HG03159 (cell line): ENCODE measurements around the gene ARID3C.
A peak's percentile ranks its signal among the peaks of the same experiment; 100 is the strongest.

Source experiments
- ATAC-seq: cut with Tn5 transposase; IDR thresholded peaks from one replicate; pipeline ENCODE4 v1.9.1; 2021; ENCODE audit warnings: mild to moderate bottlenecking, moderate library complexity; ENCODE audit not compliant: unreplicated experiment

The ARID3C gene

GRCh38 chr9:34629491-34629808 is 584 bp upstream of the ARID3C start:
- ATAC-seq, result no peak

DNA sequence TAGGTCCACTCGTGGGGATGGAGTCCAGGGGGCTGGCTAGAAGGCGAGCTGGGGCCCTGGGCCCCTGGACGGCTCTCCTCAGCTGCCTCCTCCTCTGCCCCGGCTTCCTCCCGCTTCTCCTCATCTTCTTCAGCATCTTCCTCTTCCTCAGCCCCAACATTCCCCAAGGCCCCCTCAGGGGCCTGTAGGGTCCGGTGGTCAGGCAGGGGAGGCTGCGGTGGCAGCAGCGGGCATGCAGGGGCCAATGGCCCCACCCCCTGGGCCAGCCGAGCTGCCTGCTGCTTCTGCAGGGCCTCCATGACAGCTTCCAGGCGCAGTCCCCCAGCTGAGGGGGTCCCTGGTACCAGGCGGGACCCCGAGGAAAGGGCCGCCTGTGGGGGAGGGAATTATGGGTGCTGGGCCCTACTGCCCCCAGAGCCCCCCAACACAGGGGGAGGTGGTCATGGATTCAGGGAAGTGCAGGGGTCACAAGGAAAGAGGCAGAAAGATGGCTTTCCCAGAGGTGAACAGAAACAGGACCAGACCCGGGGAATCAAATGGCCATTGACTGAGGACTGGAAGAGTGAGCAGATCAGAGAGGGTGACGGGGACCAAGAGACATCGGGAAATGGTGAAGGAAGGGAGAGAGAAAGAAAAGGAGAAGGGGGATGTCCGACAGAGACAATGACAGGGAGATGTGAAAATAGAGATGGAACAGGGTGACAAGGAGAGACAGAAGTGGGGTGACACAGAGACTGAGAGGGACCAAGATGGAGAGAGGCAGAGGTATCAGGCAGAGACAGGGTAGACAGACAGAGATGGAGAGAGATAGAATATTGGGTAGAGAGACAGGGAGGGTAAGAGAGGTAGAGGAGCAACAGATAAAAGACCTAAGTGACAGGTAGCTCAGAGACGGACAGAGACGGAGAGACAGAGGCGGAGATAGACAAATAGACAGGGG is 880 bp downstream of the ARID3C start:
- no peak for ATAC-seq

DNA sequence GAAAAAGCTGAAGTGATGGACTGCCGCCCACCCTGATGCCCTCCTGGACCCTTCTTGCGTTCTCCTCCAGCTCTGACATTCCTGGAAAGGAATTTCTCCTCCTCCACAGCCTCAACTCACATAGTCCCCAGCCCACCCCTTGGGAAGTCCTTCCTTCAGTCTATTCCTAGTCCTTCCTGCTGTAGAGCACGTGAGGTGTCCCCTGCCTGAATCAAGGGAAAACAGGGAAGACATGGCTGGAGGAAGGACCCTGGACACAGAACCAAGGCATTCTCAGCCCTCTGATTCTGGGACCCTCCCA is 3.7 kb downstream of the ARID3C start:
- no peak for ATAC-seq

DNA sequence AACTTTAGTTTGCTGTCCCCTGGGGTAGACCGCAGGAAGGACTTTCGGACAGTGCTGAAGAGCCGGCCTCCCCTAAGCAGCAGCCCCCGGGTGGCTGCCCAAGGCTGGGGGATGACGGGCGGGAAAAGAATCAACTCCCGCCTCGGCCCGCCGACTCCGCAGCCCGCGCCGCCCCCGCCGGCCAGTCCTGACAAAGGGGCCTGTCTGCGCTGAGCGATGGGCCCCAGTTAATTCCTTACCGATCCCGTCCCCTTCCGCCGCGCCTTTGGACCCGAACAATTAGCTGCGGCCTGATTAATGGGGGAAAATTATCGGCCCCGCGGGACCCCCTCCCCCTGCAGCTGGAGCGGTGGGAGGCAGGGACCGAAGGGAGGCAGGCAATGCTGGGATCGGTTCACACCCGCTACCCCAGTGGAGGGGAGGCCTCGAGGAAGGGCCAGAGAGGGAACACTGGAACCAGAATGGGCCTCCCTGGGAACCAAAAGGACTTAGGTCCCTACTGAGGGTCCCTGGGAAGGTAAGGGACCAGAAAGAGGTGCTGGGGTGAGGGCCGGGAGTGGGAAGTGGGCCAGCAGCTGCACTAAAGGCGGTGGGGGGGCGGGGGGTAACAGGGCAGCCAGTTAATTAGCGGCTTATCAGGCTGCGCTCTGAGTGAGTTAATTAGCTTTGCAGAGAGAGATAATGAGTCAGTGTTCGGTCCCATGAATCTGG is 4.2 kb downstream of the ARID3C start:
- no peak for ATAC-seq

GRCh38 chr9:34623374-34624235 is 5.3 kb downstream of the ARID3C start:
- no peak for ATAC-seq

- ATAC-seq, result peak; percentile 98
Observed at GRCh38 chr9:34620061-34620994, 8.5 kb downstream of the ARID3C start, which contains the start of gene DCTN3. Gene DCTN3 (minus strand): TSS chr9:34620495. CDS start chr9:34620464, 31 bp downstream.

DNA sequence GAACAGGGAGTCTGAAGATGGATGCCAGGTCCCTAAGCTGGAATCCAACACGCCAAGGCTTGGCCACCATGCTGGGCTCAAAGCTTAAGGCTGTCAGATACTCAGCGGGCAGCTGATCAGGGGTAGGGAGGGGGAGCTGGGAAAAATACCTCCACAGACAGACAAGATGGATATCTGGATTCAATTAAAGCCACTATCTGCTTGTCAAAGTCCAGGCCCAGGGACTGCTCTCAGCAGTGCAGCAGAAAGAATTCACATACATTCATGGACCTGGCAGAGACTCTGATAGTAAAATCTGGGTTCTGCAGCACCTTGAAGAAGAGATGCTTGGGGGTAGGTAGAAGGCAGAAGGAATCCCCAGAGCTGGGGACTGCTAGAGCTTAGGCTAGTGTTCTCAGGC is 13.7 kb downstream of the ARID3C start:
- ATAC-seq, result no peak

DNA sequence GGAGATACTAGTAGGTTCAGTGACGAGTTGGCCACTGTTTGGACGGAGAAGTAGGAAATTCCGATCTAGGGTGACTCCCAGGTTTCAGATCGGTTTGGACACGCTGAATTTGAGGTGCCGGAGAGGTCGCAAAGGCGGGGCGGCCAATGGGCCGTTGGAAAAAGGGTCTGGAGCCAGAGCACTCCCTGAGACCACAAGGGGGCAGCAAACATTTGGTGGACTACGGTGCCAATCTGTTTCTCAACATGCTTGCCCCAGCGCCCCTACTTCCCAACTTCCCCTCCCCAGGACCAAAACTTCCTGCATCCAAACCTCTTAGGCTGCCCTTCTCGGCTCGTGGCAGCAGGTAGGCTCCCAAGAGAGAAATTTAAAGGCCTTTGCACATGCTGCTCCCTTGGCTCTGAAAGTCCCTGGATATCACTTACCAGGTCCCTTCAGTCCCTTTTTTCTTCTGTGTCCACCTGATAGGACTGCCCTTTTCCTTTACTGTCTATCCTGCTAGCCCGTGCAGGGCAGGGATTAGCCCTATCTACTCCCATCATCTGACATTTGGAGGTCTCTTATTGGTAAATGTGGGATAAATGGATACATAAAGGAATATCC is 16.0 kb downstream of the ARID3C start:
- ATAC-seq, result no peak

DNA sequence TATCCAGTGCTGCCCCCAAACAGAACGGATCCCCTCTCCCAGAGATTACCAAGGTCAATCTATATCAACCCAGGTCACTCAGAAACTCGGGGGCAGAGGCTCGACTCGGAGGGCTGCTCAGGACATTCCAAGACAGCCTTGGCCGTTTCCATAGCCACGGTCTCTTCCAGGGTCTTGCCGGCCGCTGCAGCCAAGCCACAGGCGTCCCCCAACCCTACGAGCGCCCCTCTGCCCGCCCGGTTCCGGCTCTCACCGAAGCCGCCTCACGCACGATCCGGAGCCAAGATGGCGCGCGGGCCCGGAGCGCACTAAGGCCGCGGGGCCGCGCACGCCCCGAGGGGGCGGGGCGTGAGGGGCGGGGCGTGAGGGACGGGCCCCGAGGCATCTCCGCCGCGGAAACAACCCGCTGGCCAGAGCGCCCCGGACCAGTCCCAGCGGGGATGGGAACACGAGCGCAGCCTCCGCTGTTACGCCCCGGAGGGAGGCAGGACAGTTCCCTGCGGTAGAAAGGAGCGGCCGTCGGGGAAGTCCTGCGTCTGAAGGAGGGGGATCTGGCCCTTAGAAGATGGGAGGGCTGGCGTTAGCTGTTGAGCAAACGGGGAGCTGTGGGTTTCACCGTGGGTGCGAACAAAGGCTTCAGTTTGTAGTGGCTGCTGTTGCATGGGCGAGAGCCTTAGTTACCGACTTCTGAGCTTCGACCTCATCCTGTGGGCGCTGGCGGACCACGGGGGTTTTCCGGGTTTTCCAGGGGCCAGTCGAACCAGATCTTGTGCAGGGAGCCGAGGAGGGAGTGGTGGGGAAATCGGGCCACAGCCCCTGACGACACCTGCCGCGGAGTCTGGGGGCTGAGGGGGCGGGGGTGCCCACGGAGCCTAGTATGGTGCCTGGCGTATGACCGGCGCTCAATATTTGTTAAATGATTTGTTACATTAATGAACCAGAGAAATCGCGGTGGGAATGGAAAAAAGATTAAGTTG is 16.8 kb downstream of the ARID3C start, which contains the start of gene RPP25L:
Gene RPP25L, minus strand, starts transcription at position 287 of the 977 bp plus-strand sequence. CDS start 801 bp downstream, outside the sequence.
- ATAC-seq, result peak; percentile 87

DNA sequence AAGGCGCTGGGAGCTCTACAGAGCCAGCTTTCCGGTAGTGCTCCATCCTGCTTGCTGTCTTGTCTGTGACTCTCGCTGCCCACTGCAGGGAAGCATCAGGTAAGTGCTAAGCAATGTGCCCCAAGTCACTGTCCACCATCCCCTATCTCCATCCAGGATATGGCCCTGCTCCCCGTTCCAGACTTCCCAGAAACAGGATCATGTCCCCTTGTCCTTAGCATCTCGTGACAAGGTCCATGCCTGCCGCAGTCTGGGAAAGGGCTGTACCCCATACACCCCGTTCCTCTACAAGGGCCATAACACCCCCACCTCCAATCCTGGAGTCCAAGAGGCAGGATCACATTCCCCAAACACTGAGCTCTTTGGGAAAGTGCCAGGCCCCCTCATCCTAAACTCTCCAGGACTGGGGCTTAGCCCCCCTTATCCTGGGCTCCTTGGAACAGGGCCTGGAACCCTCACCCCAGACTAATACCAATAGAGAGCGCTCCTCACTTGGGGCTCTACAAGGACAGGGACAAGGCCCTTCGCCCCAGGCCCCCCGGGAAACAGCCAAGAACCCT is 17.5 kb downstream of the ARID3C start:
- no peak for ATAC-seq

GRCh38 chr9:34610434-34611206 is 18.2 kb downstream of the ARID3C start:
- no peak for ATAC-seq

- ATAC-seq, result no peak
Observed at GRCh38 chr9:34607331-34607730, 21.5 kb downstream of the ARID3C start.

DNA sequence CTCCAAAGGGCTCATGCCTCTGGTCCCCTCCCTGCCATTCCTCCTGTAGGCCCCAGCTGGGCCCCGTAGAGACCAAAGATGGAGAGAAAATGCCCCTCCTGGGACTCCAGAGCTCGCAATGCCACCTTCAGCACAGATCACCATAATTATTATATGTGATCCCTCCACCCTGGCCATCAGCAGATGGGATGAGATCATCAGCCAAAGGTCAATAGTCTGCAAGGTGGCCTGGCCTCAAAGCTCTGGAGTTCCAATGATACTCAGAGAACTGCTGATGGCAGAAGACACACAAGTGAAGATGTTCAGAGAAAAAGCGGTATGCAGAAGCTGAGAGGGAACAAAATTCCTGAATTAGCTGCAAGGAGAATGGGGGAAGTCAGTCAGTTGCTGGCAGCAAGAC is 22.0 kb downstream of the ARID3C start:
- no peak for ATAC-seq

DNA sequence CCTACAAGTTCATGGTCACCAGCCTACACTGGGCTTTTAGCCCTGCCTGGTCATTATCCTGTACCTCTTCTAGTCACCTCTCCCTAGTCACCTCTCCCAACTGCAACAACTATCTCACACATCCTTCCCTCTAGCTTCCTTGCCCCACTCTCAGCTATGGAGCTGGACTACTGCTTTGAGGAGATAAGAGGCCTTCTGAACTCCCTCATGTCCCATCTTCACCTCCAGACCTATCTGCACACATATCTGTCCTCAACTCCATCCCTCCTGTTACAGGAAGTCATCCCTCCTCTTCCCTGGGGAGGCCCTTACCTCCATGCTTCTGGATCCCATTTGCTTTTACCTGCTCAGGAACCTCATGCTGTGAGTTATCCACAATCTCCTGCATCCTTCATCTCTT is 22.7 kb downstream of the ARID3C start:
- no peak for ATAC-seq

GRCh38 chr9:34603610-34604231 is 25.1 kb downstream of the ARID3C start:
- peak; percentile 75 for ATAC-seq

- no peak for ATAC-seq
Observed at GRCh38 chr9:34601937-34602573, 26.8 kb downstream of the ARID3C start.

DNA sequence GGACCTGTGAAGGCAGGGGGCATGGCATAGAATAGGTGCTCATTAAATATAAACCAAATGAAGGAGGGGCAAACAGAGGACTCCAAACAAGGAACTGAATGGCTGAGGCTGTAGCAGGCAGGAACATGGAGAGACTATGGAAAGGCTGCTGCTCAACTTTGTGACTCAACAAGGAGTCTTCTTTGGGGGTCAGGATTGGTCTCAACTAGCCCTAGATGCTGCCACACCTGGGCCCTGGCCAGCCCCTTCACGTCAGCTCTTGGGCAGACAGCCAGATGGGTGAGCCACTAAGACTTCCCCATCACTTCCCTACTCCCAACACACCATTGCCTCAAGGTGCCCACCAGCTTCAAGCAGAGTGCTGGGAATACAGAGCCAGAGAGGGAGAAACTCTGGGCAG is 28.0 kb downstream of the ARID3C start:
- ATAC-seq, result no peak
